CD4-positive, alpha-beta T cell treated with Interleukin-1 beta for 1 hour (primary cell): ENCODE data around the gene DMAC2.
"Not testable (repeated sequence)": the region's sequence is repeated elsewhere in the genome, so short reads cannot be mapped to it uniquely, and the experiment has no call there.

Source experiments
- DNase-seq, 2 donors: peaks; one replicate each; pipeline ENCODE4 v3.0.0-alpha.2; 2020 to 2022

Gene DMAC2

DNA sequence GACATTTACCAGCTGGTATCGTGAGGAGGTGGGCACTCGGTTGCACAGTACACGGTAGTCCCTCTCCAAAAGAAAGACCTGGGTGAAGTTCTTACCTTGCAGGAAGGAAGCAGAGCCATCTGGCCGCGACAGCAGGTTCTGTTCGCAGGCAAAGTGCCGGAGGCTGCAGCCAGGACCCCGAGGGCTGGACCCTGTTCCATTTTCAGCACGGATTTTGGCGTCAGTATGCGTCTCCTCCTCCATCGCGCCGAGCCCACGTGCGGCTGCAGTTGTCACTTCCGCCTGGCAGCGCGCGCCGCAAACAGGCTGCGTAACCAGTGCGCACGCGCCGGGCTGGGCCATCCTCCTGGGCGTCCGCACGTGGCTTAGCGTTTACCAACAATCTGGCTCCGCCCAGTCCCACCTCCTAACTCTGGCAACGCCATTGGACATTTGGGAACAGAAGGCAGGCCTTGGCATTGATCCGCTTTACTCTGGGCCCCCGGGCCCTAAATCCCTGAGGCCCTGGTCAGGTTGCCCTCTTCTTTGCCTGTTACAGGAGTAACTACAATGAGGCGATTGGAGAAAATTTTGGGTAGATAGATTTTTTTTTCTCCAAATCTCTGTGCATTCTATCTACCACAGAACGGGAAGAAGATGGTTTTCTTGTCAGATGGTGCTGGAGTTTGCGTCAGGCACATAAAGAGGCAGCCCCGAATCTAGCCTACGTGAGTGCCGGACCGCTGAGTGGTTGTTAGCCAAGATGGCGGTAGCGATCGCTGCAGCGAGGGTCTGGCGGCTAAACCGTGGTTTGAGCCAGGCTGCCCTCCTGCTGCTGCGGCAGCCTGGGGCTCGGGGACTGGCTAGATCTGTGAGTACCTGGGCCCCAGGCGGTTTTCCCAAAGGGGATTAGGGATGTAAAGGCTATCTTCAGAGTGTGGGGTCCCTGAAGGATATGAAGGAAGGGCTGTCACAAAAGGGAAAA is 42.3 kb downstream of the DMAC2 start, which contains the start of the genes BCKDHA and EXOSC5:
BCKDHA (plus strand) TSS at position 733 of the 964 bp plus-strand sequence; CDS start at position 743, 10 bp downstream.
EXOSC5 (minus strand) TSS at position 274 of the 964 bp plus-strand sequence; CDS start at position 243, 31 bp downstream.
- peak; percentile 100 for DNase-seq

DNA sequence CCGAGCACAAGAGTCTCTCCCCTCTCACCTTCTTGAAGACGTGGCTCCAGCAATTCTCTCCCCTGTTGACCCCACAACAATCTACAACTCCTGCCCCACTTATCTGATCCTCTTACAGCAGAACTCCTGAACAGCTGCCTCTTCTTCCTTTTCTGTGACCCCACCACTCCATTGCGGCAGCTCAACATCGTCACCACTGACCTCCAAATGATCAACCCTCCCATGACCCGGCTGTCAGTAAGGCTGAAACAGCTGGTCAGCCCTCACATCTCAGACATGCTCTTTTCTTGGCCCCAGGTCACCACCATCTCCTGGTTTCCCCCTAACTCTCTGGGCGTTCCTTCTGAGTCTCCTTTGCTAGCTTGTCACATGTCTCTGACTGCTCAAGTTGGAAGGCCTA is 44.4 kb downstream of the DMAC2 start:
- no peak for DNase-seq

DNA sequence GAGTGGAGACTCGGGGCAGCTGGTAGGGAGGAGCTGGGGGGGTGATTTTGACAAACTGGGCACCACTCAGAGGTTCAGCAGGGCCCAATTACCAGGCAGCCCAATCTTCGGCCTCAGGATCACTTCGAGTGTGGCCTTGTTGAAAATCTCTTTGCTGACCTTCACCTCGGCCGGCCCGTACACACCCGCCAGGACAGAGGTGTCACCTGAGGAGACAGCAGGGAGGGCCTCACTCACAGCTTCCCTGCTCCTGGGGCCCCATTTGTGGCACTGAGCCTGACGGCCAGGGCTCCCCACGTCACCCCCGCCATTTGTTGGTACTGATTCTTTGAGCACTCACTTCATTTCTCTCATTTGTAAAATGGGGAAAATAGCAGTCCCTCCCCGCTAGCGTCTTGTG is 46.9 kb downstream of the DMAC2 start:
- DNase-seq, result no peak

DNA sequence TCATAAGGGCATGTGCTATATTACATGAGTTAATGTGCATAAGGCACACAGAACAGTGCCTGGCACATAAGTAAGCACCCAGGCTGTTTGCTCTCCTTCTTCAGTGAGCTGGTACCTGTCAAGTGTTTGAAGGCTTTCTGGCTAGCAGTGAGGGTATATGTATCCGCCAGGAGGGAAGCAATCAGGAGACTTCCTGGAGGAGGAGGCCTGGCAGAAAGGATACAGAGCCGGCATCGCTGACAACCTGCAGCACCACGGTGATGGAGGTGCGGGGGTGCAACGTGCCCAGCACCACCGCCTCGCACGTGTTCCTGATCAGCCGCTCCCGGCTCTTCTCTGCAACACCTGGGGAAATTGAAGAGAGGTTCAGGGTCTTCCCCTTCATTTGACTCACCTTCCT is 48.1 kb downstream of the DMAC2 start:
- DNase-seq, result no peak

DNA sequence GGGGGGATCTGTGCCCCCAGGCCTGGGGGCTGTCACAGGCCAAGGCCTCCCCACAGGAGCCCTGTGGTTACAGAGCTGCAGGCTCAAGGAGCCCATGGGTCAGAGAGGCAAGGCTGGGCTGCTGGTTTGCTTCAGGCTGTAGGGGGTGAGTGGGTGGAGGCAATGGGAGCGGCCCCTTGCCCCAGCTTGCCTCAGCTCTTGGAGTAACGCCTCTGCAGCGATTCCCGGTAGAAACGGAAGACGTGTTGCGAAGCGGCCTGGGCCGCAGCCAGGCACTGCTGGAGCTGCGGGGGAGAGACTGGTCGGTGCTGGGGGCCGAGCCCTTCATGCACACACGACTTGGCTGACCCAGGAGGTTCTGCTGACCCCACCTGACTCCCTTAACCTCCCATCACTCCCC is 53.3 kb downstream of the DMAC2 start:
- DNase-seq, result no peak

DNA sequence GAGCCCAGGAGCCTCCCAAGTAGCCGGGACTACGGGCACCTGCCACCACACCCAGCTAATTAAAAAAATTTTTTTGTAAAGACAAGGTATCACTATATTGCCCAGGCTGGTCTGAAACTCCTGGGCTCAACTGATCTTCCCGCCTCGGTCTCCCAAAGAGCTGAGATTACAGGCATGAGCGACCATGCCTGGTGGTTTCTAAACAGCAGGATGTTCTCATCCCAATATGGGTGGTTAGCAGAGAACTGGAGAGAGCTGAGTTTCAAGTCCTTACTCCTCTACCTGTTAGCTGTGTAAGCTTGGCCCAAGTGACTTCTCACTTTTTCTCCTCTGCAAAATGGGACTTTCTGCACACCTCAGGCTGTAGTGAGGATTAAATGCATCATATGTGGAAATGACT is 55.4 kb downstream of the DMAC2 start:
- no peak for DNase-seq

DNA sequence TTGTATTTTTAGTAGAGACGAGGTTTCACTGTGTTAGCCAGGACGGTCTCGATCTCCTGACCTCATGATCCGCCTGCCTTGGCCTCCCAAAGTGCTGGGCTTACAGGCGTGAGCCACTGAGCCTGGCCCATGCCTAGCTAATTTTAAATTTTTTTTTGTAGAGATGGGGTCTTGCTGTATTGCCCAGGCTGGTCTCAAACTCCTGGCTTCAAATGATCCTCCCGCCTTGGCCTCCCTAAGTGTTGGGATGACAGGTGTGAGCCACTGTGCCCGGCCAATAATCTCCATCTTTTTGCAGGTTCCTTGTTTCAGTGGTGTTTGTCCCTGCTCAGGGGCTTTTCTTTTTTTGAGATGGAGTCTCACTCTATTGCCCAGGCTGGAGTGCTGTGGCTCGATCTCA is 58.2 kb downstream of the DMAC2 start:
- DNase-seq, result not testable (repeated sequence)
